WTC11 (cell line): ENCODE results near the gene TMEM187. TPM values are rescaled to one million over a fixed set of nuclear protein-coding genes. Genes with fewer than 3 reads are reported as not detected.

Experiments
- ATAC-seq: fragments of 200-7000 bp; cut with Tn5 transposase; 2 replicates; pipeline ENCODE4 v1.10.0; 2021; ENCODE audit warnings: mild to moderate bottlenecking, moderate library complexity
- CTCF ChIA-PET: fragments of 300-600 bp; sonication (Branson Sonifier 250); formaldehyde crosslinking; loops from one replicate; lab custom pipeline; 2021; ENCODE audit warnings: antibody characterized with exemption; lab: Charles Lee
- POLR2A ChIA-PET: fragments of 350-600 bp; sonication (Branson Sonifier 250); formaldehyde crosslinking; loops from one replicate; lab custom pipeline; 2021; ENCODE audit warnings: antibody characterized with exemption; lab: Charles Lee
- DNase-seq: peaks from one replicate; pipeline ENCODE4 v3.0.0; 2021; ENCODE audit warnings: low spot score
- H3K27ac Mint-ChIP-seq: 2 replicates; pipeline ENCODE4 v1.8.0; 2021; ENCODE audit warnings: mixed read lengths
- H3K27me3 Mint-ChIP-seq: 2 replicates; pipeline ENCODE4 v1.8.0; 2021; ENCODE audit warnings: low read depth, mild to moderate bottlenecking, moderate library complexity, mixed read lengths
- H3K36me3 Mint-ChIP-seq: 2 replicates; pipeline ENCODE4 v1.8.0; 2021; ENCODE audit warnings: mixed read lengths
- H3K4me1 Mint-ChIP-seq: 2 replicates; pipeline ENCODE4 v1.8.0; 2022; ENCODE audit warnings: mixed read lengths
- H3K4me3 Mint-ChIP-seq: 2 replicates; pipeline ENCODE4 v1.8.0; 2021; ENCODE audit warnings: mild to moderate bottlenecking, moderate library complexity, mixed read lengths
- H3K9me3 Mint-ChIP-seq: 2 replicates; pipeline ENCODE4 v1.8.0; 2021; ENCODE audit warnings: mixed read lengths
- ARID4B ChIP-seq: sonication (generic); formaldehyde crosslinking; IDR thresholded peaks from 2 replicates; pipeline ENCODE4 v1.8.0; 2023; ENCODE audit warnings: missing genetic modification reagents, mild to moderate bottlenecking, borderline replicate concordance
- FOXK1 ChIP-seq: sonication (generic); formaldehyde crosslinking; IDR thresholded peaks from 2 replicates; pipeline ENCODE4 v1.8.0; 2022; ENCODE audit warnings: mild to moderate bottlenecking, moderate library complexity, missing genetic modification reagents
- IRF2 ChIP-seq: sonication (generic); formaldehyde crosslinking; IDR thresholded peaks from 2 replicates; pipeline ENCODE4 v1.8.0; 2022; ENCODE audit warnings: low read depth, missing genetic modification reagents, borderline replicate concordance
- MXD4 ChIP-seq: fragments of 250-450 bp; sonication (Bioruptor Pico); IDR thresholded peaks from 2 replicates; pipeline ENCODE4 v1.8.0; 2021; ENCODE audit warnings: mild to moderate bottlenecking, moderate library complexity, borderline replicate concordance
- NR1H2 ChIP-seq: sonication (generic); formaldehyde crosslinking; IDR thresholded peaks from 2 replicates; pipeline ENCODE4 v1.9.0; 2021; ENCODE audit warnings: mild to moderate bottlenecking, moderate library complexity, missing genetic modification reagents
- OVOL2 ChIP-seq: fragments of 250-450 bp; sonication (Bioruptor Pico); IDR thresholded peaks from 2 replicates; pipeline ENCODE4 v1.9.0; 2021; ENCODE audit warnings: mild to moderate bottlenecking, borderline replicate concordance
- PRDM15 ChIP-seq: sonication (generic); formaldehyde crosslinking; IDR thresholded peaks from 2 replicates; pipeline ENCODE4 v1.8.0; 2022; ENCODE audit warnings: missing genetic modification reagents
- PREB ChIP-seq: sonication (generic); formaldehyde crosslinking; IDR thresholded peaks from 2 replicates; pipeline ENCODE4 v1.8.1; 2022; ENCODE audit warnings: mild to moderate bottlenecking, missing genetic modification reagents, moderate library complexity, borderline replicate concordance
- PRRX2 ChIP-seq: fragments of 250-450 bp; sonication (Bioruptor Pico); IDR thresholded peaks from 2 replicates; pipeline ENCODE4 v1.8.0; 2021; ENCODE audit warnings: mild to moderate bottlenecking
- STAT6 ChIP-seq: sonication (generic); formaldehyde crosslinking; conservative IDR thresholded peaks from 2 replicates; pipeline ENCODE4 v1.8.1; 2023; ENCODE audit warnings: mild to moderate bottlenecking, low read depth, missing genetic modification reagents, moderate library complexity
- TEAD1 ChIP-seq: sonication (generic); formaldehyde crosslinking; IDR thresholded peaks from 2 replicates; pipeline ENCODE4 v1.8.0; 2022; ENCODE audit warnings: mild to moderate bottlenecking, missing genetic modification reagents
- TEAD4 ChIP-seq: sonication (generic); formaldehyde crosslinking; IDR thresholded peaks from 2 replicates; pipeline ENCODE4 v1.8.0; 2022; ENCODE audit warnings: mild to moderate bottlenecking, missing genetic modification reagents
- TP53 ChIP-seq: sonication (generic); formaldehyde crosslinking; IDR thresholded peaks from 2 replicates; pipeline ENCODE4 v1.8.1; 2023; ENCODE audit warnings: mild to moderate bottlenecking, missing genetic modification reagents
- USF2 ChIP-seq: sonication (generic); formaldehyde crosslinking; IDR thresholded peaks from 2 replicates; pipeline ENCODE4 v1.8.1; 2023; ENCODE audit warnings: mild to moderate bottlenecking, missing genetic modification reagents, moderate library complexity
- ZNF263 ChIP-seq: sonication (generic); formaldehyde crosslinking; IDR thresholded peaks from 2 replicates; pipeline ENCODE4 v1.8.1; 2022; ENCODE audit warnings: low read depth, mild to moderate bottlenecking, moderate library complexity, missing genetic modification reagents
- ZNF281 ChIP-seq: sonication (generic); formaldehyde crosslinking; IDR thresholded peaks from 2 replicates; pipeline ENCODE4 v1.8.0; 2023; ENCODE audit warnings: mild to moderate bottlenecking, missing genetic modification reagents
- ZNF416 ChIP-seq: fragments of 250-450 bp; sonication (Bioruptor Pico); IDR thresholded peaks from 2 replicates; pipeline ENCODE4 v1.9.0; 2021; ENCODE audit warnings: mild to moderate bottlenecking, inconsistent platforms
- total RNA-seq: library from RNA; stranded (reverse); gene quantifications from 3 replicates; pipeline ENCODE4 v1.2.3, GENCODE V29; 2021

Gene TMEM187
- total RNA-seq, 1 experiment from 2014 or later = 8.4 TPM

GRCh38 chrX:153928846-153929245 lies 43.7 kb upstream of the TMEM187 start:
- no peaks in the 10 kb centered on the region for H3K9me3 Mint-ChIP-seq
- peaks cover 6% of the 10 kb centered on the region for H3K36me3 Mint-ChIP-seq
- CTCF ChIA-PET = interaction anchor here (0.6 to 6.9 kb wide), 9 partner anchors 11 to 310 kb away, joined by 3 to 116 read pairs (median 5); partner anchors contain the start of gene RENBP
- no peak for DNase-seq
- POLR2A ChIA-PET = interaction anchor here (0.6 to 2.0 kb wide), 10 partner anchors 13 to 442 kb away, joined by 3 to 8 read pairs (median 4); partner anchors contain the start of genes HCFC1, L1CAM and RENBP
- TF ChIP-seq NR1H2 (CRISPR knock-in tag) = no peak
- no peak for TF ChIP-seq PREB (CRISPR knock-in tag)
- TF ChIP-seq MXD4 (CRISPR knock-in tag) = no peak
- no peak for TF ChIP-seq ARID4B (CRISPR knock-in tag)
- TF ChIP-seq IRF2 (CRISPR knock-in tag) = no peak
- TF ChIP-seq OVOL2 (CRISPR knock-in tag) = no peak
- TF ChIP-seq PRDM15 = no peak
- no peak for TF ChIP-seq TEAD4 (CRISPR knock-in tag)
- TF ChIP-seq ZNF263 (CRISPR knock-in tag) = no peak
- no peak for TF ChIP-seq TEAD1 (CRISPR knock-in tag)
- no peak for TF ChIP-seq ZNF281 (CRISPR knock-in tag)
- TF ChIP-seq PRRX2 (CRISPR knock-in tag) = no peak
- TF ChIP-seq FOXK1 (CRISPR knock-in tag) = no peak
- no peak for TF ChIP-seq TP53 (CRISPR knock-in tag)
- no peak for TF ChIP-seq ZNF416 (CRISPR knock-in tag)
- no peak for TF ChIP-seq USF2 (CRISPR knock-in tag)
- no peak for TF ChIP-seq STAT6
- peak overlapping the region; percentile 84 for H3K27ac Mint-ChIP-seq
- ATAC-seq = no peak
- peak overlapping the region; percentile 34 for H3K4me3 Mint-ChIP-seq
- peaks cover 21% of the 10 kb centered on the region for H3K4me1 Mint-ChIP-seq
- no peaks in the 10 kb centered on the region for H3K27me3 Mint-ChIP-seq
